ENCODE data around the gene CHFR.
A peak's percentile ranks its signal among the peaks of the same experiment; 100 is the strongest.
"Not testable (repeated sequence)": the region's sequence is repeated elsewhere in the genome, so short reads cannot be mapped to it uniquely, and the experiment has no call there.

Gene CHFR

GRCh38 chr12:132904718-132905328 is 17.4 kb upstream of the CHFR start:
- Mint-ChIP-seq H3K4me1 (peaks cover 18% of the 10 kb centered on the region), H3K27me3 (no peaks in the 10 kb centered on the region), H3K27ac (peak overlapping the region; percentile 40 to 98), H3K4me3 (peak overlapping the region; percentile 69 to 81), H3K9me3 (no peaks in the 10 kb centered on the region)
- DNase-seq (peak; percentile 91 to 93), ATAC-seq (no peak)

GRCh38 chr12:132899033-132899432 is 11.6 kb upstream of the CHFR start:
- Mint-ChIP-seq H3K9me3 (no peaks in the 10 kb centered on the region), H3K4me3 (no peak overlapping the region), H3K27ac (no peak overlapping the region), H3K27me3 (no peaks in the 10 kb centered on the region), H3K4me1 (no peaks in the 10 kb centered on the region)
- DNase-seq (no peak), ATAC-seq (no peak)

- peak overlapping the region; percentile 83 to 90 for H3K27ac Mint-ChIP-seq
- H3K4me3 Mint-ChIP-seq, result peak overlapping the region; percentile 59 to 98
- ATAC-seq (no peak), DNase-seq (no peak)
- peaks cover 23% of the 10 kb centered on the region for H3K4me1 Mint-ChIP-seq
- peaks cover 0 to 7% of the 10 kb centered on the region in 2 donors for H3K9me3 Mint-ChIP-seq
- H3K27me3 Mint-ChIP-seq, result no peaks in the 10 kb centered on the region
Measured at GRCh38 chr12:132888852-132889251, 1.4 kb upstream of the CHFR start.

GRCh38 chr12:132886529-132887477 is 602 bp downstream of the CHFR start:
- ATAC-seq, result peak; percentile 29
- Mint-ChIP-seq H3K4me1 (peaks cover 35% of the 10 kb centered on the region), H3K27ac (peak overlapping the region; percentile 87 to 95), H3K4me3 (peak overlapping the region; percentile 98), H3K27me3 (no peaks in the 10 kb centered on the region), H3K9me3 (peaks cover 0 to 7% of the 10 kb centered on the region in 2 donors)
- no peak for DNase-seq

- peaks cover 0 to 7% of the 10 kb centered on the region in 2 donors for H3K9me3 Mint-ChIP-seq
- no peak overlapping the region for H3K4me3 Mint-ChIP-seq
- H3K27ac Mint-ChIP-seq, result no peak overlapping the region
- no peaks in the 10 kb centered on the region for H3K27me3 Mint-ChIP-seq
- ATAC-seq (no peak), DNase-seq (no peak)
- H3K4me1 Mint-ChIP-seq, result peaks cover 24% of the 10 kb centered on the region
Measured at GRCh38 chr12:132881818-132882217, 5.6 kb downstream of the CHFR start.

GRCh38 chr12:132874620-132875019 is 12.8 kb downstream of the CHFR start:
- not testable (repeated sequence) for H3K4me3 Mint-ChIP-seq

GRCh38 chr12:132874175-132874574 is 13.2 kb downstream of the CHFR start:
- peak overlapping the region in 1 of 2 donors; percentile 56 for H3K4me3 Mint-ChIP-seq
- H3K9me3 Mint-ChIP-seq, result no peaks in the 10 kb centered on the region
- DNase-seq (no peak), ATAC-seq (no peak)
- H3K4me1 Mint-ChIP-seq, result peaks cover 30% of the 10 kb centered on the region
- H3K27ac Mint-ChIP-seq, result peak overlapping the region in 1 of 2 donors; percentile 87
- no peaks in the 10 kb centered on the region for H3K27me3 Mint-ChIP-seq

More at GRCh38 chr12:132874620-132875019, 12.8 kb downstream of the CHFR start:
- not testable (repeated sequence) for DNase-seq, H3K27ac Mint-ChIP-seq, H3K27me3 Mint-ChIP-seq, ATAC-seq, H3K9me3 Mint-ChIP-seq
- peaks cover 30% of the 10 kb centered on the region for H3K4me1 Mint-ChIP-seq

GRCh38 chr12:132873724-132874123 is 13.7 kb downstream of the CHFR start:
- Mint-ChIP-seq H3K4me1 (peaks cover 30% of the 10 kb centered on the region), H3K27ac (peak overlapping the region; percentile 57 to 87), H3K27me3 (no peaks in the 10 kb centered on the region), H3K9me3 (no peaks in the 10 kb centered on the region), H3K4me3 (peak overlapping the region; percentile 14 to 56)
- ATAC-seq (peak; percentile 74), DNase-seq (peak in 1 of 2 donors; percentile 25)

GRCh38 chr12:132872975-132873421 is 14.4 kb downstream of the CHFR start:
- H3K4me3 Mint-ChIP-seq, result peak overlapping the region; percentile 49 to 70
- peak overlapping the region in 1 of 2 donors; percentile 84 for H3K27ac Mint-ChIP-seq
- H3K9me3 Mint-ChIP-seq, result no peaks in the 10 kb centered on the region
- peak; percentile 86 for ATAC-seq
- DNase-seq, result peak; percentile 33 to 43
- no peaks in the 10 kb centered on the region for H3K27me3 Mint-ChIP-seq
- peaks cover 34% of the 10 kb centered on the region for H3K4me1 Mint-ChIP-seq

GRCh38 chr12:132872073-132872855 is 15.1 kb downstream of the CHFR start:
- no peaks in the 10 kb centered on the region for H3K9me3 Mint-ChIP-seq
- H3K4me3 Mint-ChIP-seq, result peak overlapping the region; percentile 49 to 70
- no peaks in the 10 kb centered on the region for H3K27me3 Mint-ChIP-seq
- peak overlapping the region in 1 of 2 donors; percentile 84 for H3K27ac Mint-ChIP-seq
- ATAC-seq (peak; percentile 3), DNase-seq (no peak)
- H3K4me1 Mint-ChIP-seq, result peaks cover 42% of the 10 kb centered on the region

GRCh38 chr12:132869551-132869950 is 17.9 kb downstream of the CHFR start:
- Mint-ChIP-seq H3K4me3 (no peak overlapping the region), H3K27ac (no peak overlapping the region), H3K27me3 (no peaks in the 10 kb centered on the region), H3K9me3 (no peaks in the 10 kb centered on the region), H3K4me1 (peaks cover 44% of the 10 kb centered on the region)
- DNase-seq (no peak), ATAC-seq (no peak)

GRCh38 chr12:132866251-132866828 is 21.1 kb downstream of the CHFR start:
- Mint-ChIP-seq H3K9me3 (no peaks in the 10 kb centered on the region), H3K4me1 (peaks cover 19% of the 10 kb centered on the region), H3K4me3 (peak overlapping the region in 1 of 2 donors; percentile 53), H3K27ac (peak overlapping the region in 1 of 2 donors; percentile 29), H3K27me3 (no peaks in the 10 kb centered on the region)
- ATAC-seq, result no peak
- no peak for DNase-seq

- Mint-ChIP-seq H3K4me3 (no peak overlapping the region), H3K9me3 (no peaks in the 10 kb centered on the region), H3K27me3 (no peaks in the 10 kb centered on the region), H3K4me1 (peaks cover under 1% of the 10 kb centered on the region), H3K27ac (peak overlapping the region in 1 of 2 donors; percentile 13)
- ATAC-seq (no peak), DNase-seq (no peak)
Measured at GRCh38 chr12:132861558-132861957, 25.8 kb downstream of the CHFR start.

GRCh38 chr12:132858718-132859266 is 28.6 kb downstream of the CHFR start:
- no peak for ATAC-seq
- H3K4me1 Mint-ChIP-seq, result no peaks in the 10 kb centered on the region
- H3K27me3 Mint-ChIP-seq, result no peaks in the 10 kb centered on the region
- H3K9me3 Mint-ChIP-seq, result no peaks in the 10 kb centered on the region
- peak overlapping the region in 1 of 2 donors; percentile 19 for H3K27ac Mint-ChIP-seq
- no peak for DNase-seq
- H3K4me3 Mint-ChIP-seq, result no peak overlapping the region

- H3K27ac Mint-ChIP-seq, result not testable (repeated sequence)
Measured at GRCh38 chr12:132857019-132857418, 30.4 kb downstream of the CHFR start.

More at GRCh38 chr12:132857019-132857418, 30.4 kb downstream of the CHFR start:
- not testable (repeated sequence) for H3K4me1 Mint-ChIP-seq, H3K27me3 Mint-ChIP-seq, H3K9me3 Mint-ChIP-seq, DNase-seq, H3K4me3 Mint-ChIP-seq, ATAC-seq
